ENCODE results near the gene APOBEC3G. TPM values are rescaled to one million over a fixed set of nuclear protein-coding genes. Genes with fewer than 3 reads are reported as not detected.
A peak's percentile ranks its signal among the peaks of the same experiment; 100 is the strongest.

Gene APOBEC3G
- total and polyA plus RNA-seq, 2 of the 4 experiments (the other 2 are of a cell fraction) = 5.3 to 7.0 TPM

DNA sequence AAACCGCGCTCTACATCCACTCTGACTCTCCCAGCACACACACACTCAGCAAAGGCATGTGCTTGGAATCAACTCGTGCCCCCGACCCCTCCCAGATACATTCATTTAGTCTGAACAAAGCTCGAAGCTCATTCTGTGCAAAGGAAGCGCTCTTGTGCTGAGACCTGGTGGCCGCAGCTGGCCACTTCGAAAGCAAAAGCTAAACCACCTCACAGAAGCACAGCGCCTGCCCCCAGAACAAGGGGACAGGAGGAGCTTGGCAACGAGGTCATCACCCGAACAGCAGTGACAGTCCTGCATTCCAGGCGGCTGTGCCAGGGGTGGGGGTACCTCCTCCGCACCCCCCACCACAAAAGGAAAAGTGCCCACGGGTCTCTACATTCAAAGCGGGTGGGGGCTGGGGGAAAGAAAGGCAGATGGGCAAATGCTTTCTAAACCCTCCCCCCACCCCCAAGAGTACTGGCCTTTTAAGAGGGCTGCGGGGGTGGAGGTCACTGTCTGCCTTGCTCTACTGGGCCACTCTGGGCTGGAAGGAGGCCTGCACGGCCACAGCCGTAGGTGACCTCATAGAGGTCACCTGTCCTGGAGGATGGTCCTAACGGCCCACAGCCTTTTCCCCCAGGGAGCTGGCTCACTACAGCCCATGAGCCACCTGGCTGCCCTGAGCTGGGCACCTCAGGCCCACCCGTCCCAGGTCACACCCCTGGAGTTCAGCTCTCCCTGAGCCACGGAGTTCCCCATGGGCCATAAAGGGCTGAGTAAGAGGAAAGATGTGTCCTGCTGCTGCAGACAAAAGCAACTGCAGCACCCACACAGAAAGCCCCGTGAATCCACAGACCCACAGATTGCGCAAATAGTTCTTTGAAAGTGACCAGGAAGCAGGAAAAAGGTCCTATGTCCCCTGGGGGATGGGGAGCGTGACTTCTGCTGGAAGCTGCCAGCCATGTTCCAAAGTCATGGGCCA is 54.1 kb downstream of the APOBEC3G start:
- ChIA-PET POLR2A (ENCODE audit: unreplicated experiment) (no interaction called here), CTCF (interaction anchor here (0.6 to 2.2 kb wide), 2 partner anchors 9 to 34 kb away, joined by 3 to 7 read pairs; partner anchors contain the start of gene APOBEC3H)
- ATAC-seq (ENCODE audit: low read depth) (peak; percentile 43), DNase-seq (peak; percentile 42)
- H3K18ac ChIP-seq (ENCODE audit: low read depth, low read length) = no peak overlapping the region
- intact Hi-C loops (cut with micrococcal nuclease) (no loop called here), dilution Hi-C loops (cut with HindIII; ENCODE audit: low sequenced_read_pairs, unreplicated experiment) (no loop called here), in situ Hi-C loops (cut with MboI; ENCODE audit: low sequenced_read_pairs) (no loop called here)
- H3K27ac ChIP-seq (ENCODE audit: insufficient read depth, low read length) = no peak overlapping the region
- H2BK5ac ChIP-seq (ENCODE audit: low read depth, low read length, poor library complexity, severe bottlenecking) = no peak overlapping the region
- H3K4me2 ChIP-seq (ENCODE audit: low read depth, low read length) = peak overlapping the region; percentile 57; the same call in 1 of the 2 replicates
- no peak overlapping the region for H3K23ac ChIP-seq (ENCODE audit: low read depth, low read length)
- no peak overlapping the region for H4K8ac ChIP-seq (ENCODE audit: low read depth in 2 of 2, low read length in 2 of 2)
- 55% methylated on average over 6 of the region's 24 CpGs; no CpG with 5 or more reads in 1 of the 2 experiments for WGBS, 2 experiments (ENCODE audit: extremely low coverage in 2 of 2, insufficient read length in 1 of 2)
- H3K4me1 ChIP-seq (ENCODE audit: control insufficient read depth, insufficient read depth, low read length) = peaks cover 8% of the 10 kb centered on the region
- H3K4me3 ChIP-seq (ENCODE audit: insufficient read depth, low read depth, low read length) = no peak overlapping the region
- no peak overlapping the region for H3K4ac ChIP-seq (ENCODE audit: low read depth, low read length)
- peak overlapping the region; percentile 69 for H2AFZ ChIP-seq (replicated peaks; ENCODE audit: low read length, poor library complexity)
- no peaks in the 10 kb centered on the region for H3K36me3 ChIP-seq (ENCODE audit: control insufficient read depth, insufficient read depth, low read length)
- no peak overlapping the region for H2AK9ac ChIP-seq (replicated peaks; ENCODE audit: low read depth, low read length, poor library complexity)
- TF ChIP-seq BHLHE40 (IDR thresholded peaks at IDR 0.05; ENCODE audit: low read depth, low read length) (peak; percentile 30; the same call in 1 of the 2 replicates), RCOR1 (IDR thresholded peaks at IDR 0.05; ENCODE audit: insufficient replicate concordance, low read length) (no peak), CEBPB (IDR thresholded peaks at IDR 0.05; ENCODE audit: low read depth, low read length) (peak; percentile 78)
- H2BK120ac ChIP-seq (ENCODE audit: low read depth, low read length) = no peak overlapping the region
- no peak overlapping the region for H4K91ac ChIP-seq (ENCODE audit: insufficient read depth, low read depth, low read length)
- no peak overlapping the region for H2AK5ac ChIP-seq (ENCODE audit: low read depth, low read length)
- BruUV-seq (replicated peaks) = no TSS peak
- no peaks in the 10 kb centered on the region for H3K9me1 ChIP-seq (ENCODE audit: insufficient read depth, low read length)
- H2BK15ac ChIP-seq (ENCODE audit: low read depth, low read length) = no peak overlapping the region
- no peaks in the 10 kb centered on the region for H4K20me1 ChIP-seq (ENCODE audit: insufficient read depth, low read length)
- no peaks in the 10 kb centered on the region for H3K79me1 ChIP-seq (ENCODE audit: low read depth in 1 of 2, low read length in 2 of 2)
- H3K14ac ChIP-seq (replicated peaks; ENCODE audit: low read depth, low read length) = no peak overlapping the region
- H2BK20ac ChIP-seq (ENCODE audit: low read depth, low read length) = no peak overlapping the region
- peaks cover 2% of the 10 kb centered on the region; the same call in 1 of the 2 replicates for H3K27me3 ChIP-seq (ENCODE audit: control insufficient read depth, insufficient read depth, low read length)
- H4K5ac ChIP-seq (ENCODE audit: low read depth, low read length) = no peak overlapping the region
- H3K56ac ChIP-seq (ENCODE audit: extremely low read depth, insufficient read depth, low read length) = no peak overlapping the region
- no peak overlapping the region for H3K9ac ChIP-seq (ENCODE audit: low read depth, low read length)
- no peaks in the 10 kb centered on the region for H3K9me3 ChIP-seq (ENCODE audit: control insufficient read depth, insufficient read depth, low read length)
